GM10248 (cell line): ENCODE data around the gene S100A11.

Source experiments
- CTCF ChIA-PET: fragments of 300-600 bp; sonication (Branson Sonifier 250); formaldehyde crosslinking; extraction: SDS; loops from one replicate; lab custom pipeline; 2021; ENCODE audit warnings: antibody characterized with exemption; lab: Yijun Ruan, JAX
- POLR2A ChIA-PET: fragments of 350-650 bp; sonication (Branson Sonifier 250); formaldehyde crosslinking; extraction: SDS; loops from one replicate; lab custom pipeline; 2020; ENCODE audit warnings: antibody characterized with exemption; lab: Yijun Ruan, JAX
- DNase-seq: peaks from one replicate; pipeline ENCODE4 v3.0.0; 2012; ENCODE audit errors: extremely low spot score
- TF ChIP-seq, protein P1 (sequence below): IDR thresholded peaks from 2 replicates; pipeline ENCODE4 v1.5.1; 2012; ENCODE audit warnings: mild to moderate bottlenecking, low read depth; ENCODE audit errors: extremely low read depth, missing control alignments, control extremely low read depth

Gene S100A11

DNA sequence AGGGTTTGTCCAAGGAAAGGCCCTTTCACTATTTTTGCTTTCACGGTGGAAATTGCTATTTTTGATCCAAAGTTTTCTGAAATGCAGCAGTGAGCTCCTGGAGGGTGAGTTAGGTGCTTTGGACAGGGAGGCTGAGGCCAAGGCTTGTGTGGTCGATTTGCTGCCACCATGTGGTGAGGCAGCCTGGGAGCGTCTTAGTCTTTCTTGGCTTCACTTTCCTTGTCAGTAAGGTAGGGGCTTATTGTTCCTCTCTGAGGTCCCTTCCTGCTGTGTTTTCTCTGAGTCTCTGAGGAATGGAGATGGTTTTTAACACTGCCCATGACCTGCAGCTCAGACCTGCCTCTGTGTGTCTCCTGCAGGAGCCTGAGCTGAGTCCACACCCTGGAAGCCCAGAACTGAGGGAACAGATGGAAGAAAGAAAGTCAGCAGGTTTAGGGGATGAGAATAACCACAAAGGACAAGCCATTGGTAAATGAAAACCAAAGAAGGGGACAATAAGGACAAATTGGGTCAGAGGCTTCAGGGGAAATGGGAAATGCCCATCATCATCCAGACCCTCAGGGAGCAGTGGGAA, 23.1 kb downstream of the S100A11 start:
- peak; percentile 50 for DNase-seq
- TF ChIP-seq, protein P1, sequence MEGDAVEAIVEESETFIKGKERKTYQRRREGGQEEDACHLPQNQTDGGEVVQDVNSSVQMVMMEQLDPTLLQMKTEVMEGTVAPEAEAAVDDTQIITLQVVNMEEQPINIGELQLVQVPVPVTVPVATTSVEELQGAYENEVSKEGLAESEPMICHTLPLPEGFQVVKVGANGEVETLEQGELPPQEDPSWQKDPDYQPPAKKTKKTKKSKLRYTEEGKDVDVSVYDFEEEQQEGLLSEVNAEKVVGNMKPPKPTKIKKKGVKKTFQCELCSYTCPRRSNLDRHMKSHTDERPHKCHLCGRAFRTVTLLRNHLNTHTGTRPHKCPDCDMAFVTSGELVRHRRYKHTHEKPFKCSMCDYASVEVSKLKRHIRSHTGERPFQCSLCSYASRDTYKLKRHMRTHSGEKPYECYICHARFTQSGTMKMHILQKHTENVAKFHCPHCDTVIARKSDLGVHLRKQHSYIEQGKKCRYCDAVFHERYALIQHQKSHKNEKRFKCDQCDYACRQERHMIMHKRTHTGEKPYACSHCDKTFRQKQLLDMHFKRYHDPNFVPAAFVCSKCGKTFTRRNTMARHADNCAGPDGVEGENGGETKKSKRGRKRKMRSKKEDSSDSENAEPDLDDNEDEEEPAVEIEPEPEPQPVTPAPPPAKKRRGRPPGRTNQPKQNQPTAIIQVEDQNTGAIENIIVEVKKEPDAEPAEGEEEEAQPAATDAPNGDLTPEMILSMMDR, result peak; percentile 77
- ChIA-PET POLR2A (no interaction called here), CTCF (interaction anchor here (0.8 to 6.1 kb wide), 10 partner anchors 12 to 119 kb away, joined by 3 to 57 read pairs (median 3); no protein-coding TSS in a partner anchor)

DNA sequence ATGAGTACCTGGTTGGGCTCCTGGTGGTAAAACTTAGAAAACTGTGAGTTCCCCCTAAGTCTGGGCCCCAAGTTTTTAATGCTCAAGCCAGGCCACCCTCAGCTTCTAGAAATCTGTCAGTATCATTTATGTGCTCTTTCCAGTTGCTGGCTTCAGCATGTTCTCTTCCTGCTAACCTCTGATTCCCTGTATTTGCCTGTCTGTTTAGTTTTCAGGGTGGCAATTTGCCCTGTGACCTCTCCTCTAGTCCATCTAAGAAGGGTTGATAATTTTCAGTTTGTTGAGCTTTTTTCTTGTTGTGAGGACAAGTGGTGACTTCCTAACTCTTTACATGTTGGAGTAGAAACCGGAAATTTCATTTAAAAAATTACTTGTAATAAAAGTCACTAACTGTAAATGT, 27.1 kb downstream of the S100A11 start:
- DNase-seq, result no peak
- ChIA-PET CTCF (interaction anchor here (1.8 to 2.0 kb wide), 2 partner anchors 9 to 448 kb away, joined by 6 to 9 read pairs; no protein-coding TSS in a partner anchor), POLR2A (no interaction called here)
- TF ChIP-seq, protein P1, result no peak

DNA sequence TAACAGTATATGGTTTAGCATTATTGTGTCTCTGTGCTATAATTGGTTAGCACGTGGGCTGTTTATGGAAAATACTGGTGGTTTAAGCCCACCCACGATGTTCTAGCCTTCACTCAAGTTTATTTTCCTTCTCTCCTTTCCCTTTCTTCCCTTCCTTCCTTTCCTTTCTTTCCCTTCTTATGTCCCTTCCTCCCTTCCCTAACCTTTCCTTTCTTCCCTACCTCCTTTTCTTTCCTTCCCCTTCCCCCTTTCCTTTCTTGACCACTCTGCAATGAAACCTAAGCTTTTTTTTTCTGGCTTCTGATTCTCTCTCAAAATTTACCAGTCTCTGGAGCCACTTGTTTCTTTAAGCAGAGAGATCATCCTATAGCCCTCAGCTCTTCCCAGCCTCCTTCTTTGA, 29.8 kb downstream of the S100A11 start:
- ChIA-PET POLR2A (no interaction called here), CTCF (interaction anchor here (0.9 kb wide), 1 partner anchor 39 kb away, joined by 4 read pairs; no protein-coding TSS in a partner anchor)
- DNase-seq, result no peak
- TF ChIP-seq, protein P1, result no peak

DNA sequence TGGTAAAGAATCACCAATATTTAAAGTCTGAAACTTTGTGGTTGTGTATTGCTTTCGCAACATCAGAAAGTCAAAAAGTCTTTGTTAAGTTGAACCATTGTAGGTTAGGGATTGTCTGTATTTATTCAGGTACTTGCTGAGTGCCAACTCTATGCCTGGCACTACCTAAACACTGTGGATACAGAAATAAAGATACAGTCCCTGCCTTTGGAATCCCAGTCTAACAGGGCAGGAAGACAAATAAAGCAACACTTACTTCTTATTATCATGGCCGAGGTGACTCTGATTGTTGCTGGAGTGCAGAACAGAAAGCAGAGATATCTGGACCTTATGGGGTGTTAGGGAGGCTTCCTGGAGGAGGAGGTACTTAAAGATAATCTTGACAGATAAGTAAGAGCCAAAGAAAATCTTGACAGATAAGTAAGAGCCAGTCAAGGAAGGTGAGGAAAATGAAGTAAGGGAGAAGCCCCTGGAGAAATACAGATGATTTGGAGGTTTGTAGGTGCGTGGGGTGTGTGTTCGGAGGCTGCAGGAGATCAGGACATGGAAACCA, 31.4 kb downstream of the S100A11 start:
- CTCF ChIA-PET, result interaction anchor here (1.0 to 9.7 kb wide), 5 partner anchors 9 to 72 kb away, joined by 3 to 159 read pairs (median 131); no protein-coding TSS in a partner anchor
- TF ChIP-seq, protein P1, result no peak
- POLR2A ChIA-PET, result no interaction called here
- DNase-seq, result no peak

DNA sequence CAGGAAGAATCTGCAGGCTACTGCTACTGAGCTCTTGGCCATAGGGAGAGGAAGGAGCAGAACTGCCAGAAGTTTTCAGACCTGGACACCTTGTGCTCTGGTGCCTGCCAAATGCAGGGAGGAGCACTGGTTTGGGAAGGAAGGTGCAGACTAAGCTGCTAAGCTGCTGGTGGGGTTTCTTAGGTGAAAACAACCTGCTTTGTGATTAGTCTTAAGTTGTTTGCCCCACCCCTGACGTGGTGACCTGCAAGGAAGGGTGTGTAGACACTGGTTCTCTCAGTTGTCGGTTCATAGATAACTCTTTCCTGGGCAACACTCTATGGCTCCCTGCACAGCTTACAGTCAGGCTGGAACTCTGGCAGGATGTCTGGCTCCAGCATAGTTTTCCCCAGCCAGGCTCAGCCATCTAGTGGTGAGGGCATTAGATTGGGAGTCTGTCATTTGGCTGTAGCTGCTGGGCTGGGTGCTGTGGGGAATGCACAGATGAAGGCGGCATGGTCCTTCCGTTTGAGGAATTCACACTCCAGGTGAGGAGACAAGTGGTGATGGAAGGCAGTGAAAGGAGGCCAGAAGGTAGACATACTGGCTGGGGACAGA, 32.9 kb downstream of the S100A11 start:
- no peak for DNase-seq
- TF ChIP-seq, protein P1, result no peak
- ChIA-PET CTCF (interaction anchor here (1.0 to 9.7 kb wide), 8 partner anchors 8 to 116 kb away, joined by 3 to 159 read pairs (median 36); partner anchors contain the start of gene THEM4), POLR2A (no interaction called here)

DNA sequence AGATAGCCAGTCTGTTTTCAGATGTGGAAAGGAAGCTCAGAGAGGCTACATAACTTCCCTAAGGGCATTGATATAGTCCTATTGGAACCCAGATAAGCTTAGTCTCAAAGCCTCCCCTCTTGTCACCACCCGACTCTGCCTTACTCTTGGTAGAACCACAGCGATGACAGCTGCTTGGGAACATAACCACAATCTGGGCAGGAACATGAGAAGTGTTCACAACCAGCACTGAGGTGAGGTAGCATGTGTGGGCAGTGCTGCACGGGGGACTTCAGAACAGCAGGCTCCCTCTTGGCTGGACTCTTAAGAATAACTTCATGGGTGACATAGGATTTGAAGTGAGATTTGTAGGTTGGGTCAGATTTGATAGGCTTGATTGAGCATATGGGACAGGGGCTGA, 33.8 kb downstream of the S100A11 start:
- DNase-seq, result no peak
- TF ChIP-seq, protein P1, result no peak
- ChIA-PET CTCF (interaction anchor here (0.9 to 9.7 kb wide), 12 partner anchors 10 to 121 kb away, joined by 3 to 159 read pairs (median 14); partner anchors contain the start of genes S100A10 and THEM4), POLR2A (no interaction called here)
